Measurements from ENCODE around the gene TYK2. TPM values are rescaled to one million over a fixed set of nuclear protein-coding genes. Genes with fewer than 3 reads are reported as not detected.

The TYK2 gene
- total and polyA plus RNA-seq, 2 of the 13 experiments (the other 11 are each of a cell fraction or from before 2014, with no cell fraction given) = 38.8 to 60.1 TPM

DNA sequence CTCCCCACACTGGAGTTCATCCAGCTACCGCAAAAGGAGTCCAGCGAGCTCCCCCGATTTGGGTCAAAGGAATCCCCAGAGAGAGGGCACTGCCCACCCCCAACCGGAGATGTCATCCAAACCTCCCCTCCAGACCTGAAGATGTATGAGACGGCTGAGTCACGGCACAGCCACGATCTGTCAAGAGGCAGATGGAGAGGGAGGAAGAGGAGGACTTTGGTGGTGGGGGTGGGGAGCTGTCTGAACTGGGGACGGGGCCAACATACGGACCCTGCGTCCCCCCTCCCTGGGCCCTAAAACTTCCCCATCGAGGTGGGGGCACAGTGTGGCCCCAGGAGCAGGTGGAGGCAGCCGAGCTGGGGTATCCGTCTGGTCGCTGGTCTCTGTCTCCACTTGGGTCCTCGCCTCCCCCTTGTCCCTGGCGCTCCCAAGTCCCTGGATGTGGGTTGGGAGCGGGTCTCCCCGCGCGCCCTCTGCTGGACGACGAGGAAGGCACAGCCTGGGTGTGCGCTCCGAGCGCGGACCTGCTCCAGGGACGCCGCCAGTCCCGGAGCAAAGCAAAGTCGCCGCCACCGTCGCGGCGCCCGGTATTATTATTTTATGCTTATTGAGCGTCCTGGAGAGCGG, 43.8 kb upstream of the TYK2 start:
- ChIA-PET POLR2A (no interaction called here), CTCF (ENCODE audit: low intra/inter-chr PET ratio, low total read pairs) (interaction anchor here (1.1 to 4.1 kb wide), 2 partner anchors 20 to 34 kb away, joined by 5 to 40 read pairs; partner anchors contain the start of gene CDC37)
- Histone ChIP-seq H3K4me1 (ENCODE audit: insufficient read depth, low read length) (peaks cover 41% of the 10 kb centered on the region), H3K4me3 (replicated peaks in 1 of 3; ENCODE audit: insufficient read depth in 1 of 3, low read depth in 2 of 3, low read length in 3 of 3) (peak overlapping the region; percentile 43 to 75 (median 48); a peak in 5 of 6 replicates), H3K4me2 (ENCODE audit: low read depth, low read length) (peak overlapping the region; percentile 88), H3K36me3 (replicated peaks in 1 of 2; ENCODE audit: control insufficient read depth in 1 of 2, insufficient read depth in 2 of 2, low read length in 2 of 2) (no peaks in the 10 kb centered on the region), H3K27ac (ENCODE audit: extremely low read length, insufficient read depth, low read length) (no peak overlapping the region), H3K9ac (ENCODE audit: insufficient read depth, low read depth, low read length) (0 out of 2 replicates have a peak overlapping the region, but pooled peaks have one; percentile 13), H2AFZ (ENCODE audit: low read length) (no peak overlapping the region), H4K20me1 (ENCODE audit: insufficient read depth, low read length) (no peaks in the 10 kb centered on the region), H3K9me3 (ENCODE audit: low read length) (no peaks in the 10 kb centered on the region), H3K79me2 (ENCODE audit: insufficient read depth, low read length) (no peaks in the 10 kb centered on the region), H3K27me3 (ENCODE audit: control insufficient read depth in 1 of 2, insufficient read depth in 2 of 2, low read length in 2 of 2) (peaks cover 12 to 58% of the 10 kb centered on the region in 2 experiments)
- DNase-seq (ENCODE audit: low spot score) = peak; percentile 58
- BruUV-seq (replicated peaks) = no TSS peak
- intact Hi-C loops (cut with micrococcal nuclease; ENCODE audit: unreplicated experiment) = loop anchor here (1.0 kb wide), 1 partner anchor 20 kb away; no protein-coding TSS in a partner anchor
- no peak for FAIRE-seq
- peak; percentile 92 for ATAC-seq
- WGBS (ENCODE audit: low lambda C conversion rate) = no CpG with 5 or more reads among the region's 38 CpGs
- in situ Hi-C loops (cut with HindIII; ENCODE audit: extremely low pct_ligation_motif_present, low pct_unique_long_range_greater_than_20kb) = no loop called here
- TF ChIP-seq ZNF678 (CRISPR knock-in tag; IDR thresholded peaks at IDR 0.05) (no peak), HNRNPK (IDR thresholded peaks at IDR 0.05; ENCODE audit: low read depth, low read length, poor library complexity, severe bottlenecking) (no peak), SAFB2 (CRISPR knock-in tag; IDR thresholded peaks at IDR 0.05; ENCODE audit: borderline replicate concordance, low read depth) (0 out of 2 replicates have a peak, but pooled peaks have one; percentile 66), NCOA1 (CRISPR knock-in tag; IDR thresholded peaks at IDR 0.05) (no peak), ZNF776 (CRISPR knock-in tag; IDR thresholded peaks at IDR 0.05) (0 out of 2 replicates have a peak, but pooled peaks have one; percentile 16), DPF2 (CRISPR knock-in tag; IDR thresholded peaks at IDR 0.05; ENCODE audit: borderline replicate concordance, low read depth) (no peak), HOXA3 (CRISPR knock-in tag; IDR thresholded peaks at IDR 0.05) (peak; percentile 24; the same call in 1 of the 2 replicates), SNAI1 (CRISPR knock-in tag; IDR thresholded peaks at IDR 0.05; ENCODE audit: borderline replicate concordance) (no peak), ZNF225 (CRISPR knock-in tag; IDR thresholded peaks at IDR 0.05) (no peak), ZNF720 (CRISPR knock-in tag; IDR thresholded peaks at IDR 0.05) (no peak), RAD21 (CRISPR knock-in tag; IDR thresholded peaks at IDR 0.05) (peak; percentile 56), ZNF891 (CRISPR knock-in tag; IDR thresholded peaks at IDR 0.05) (no peak), YEATS2 (CRISPR knock-in tag; IDR thresholded peaks at IDR 0.05; ENCODE audit: borderline replicate concordance) (no peak), CBX5 (CRISPR knock-in tag; IDR thresholded peaks at IDR 0.05; ENCODE audit: borderline replicate concordance) (no peak), ZNF263 (CRISPR knock-in tag; IDR thresholded peaks at IDR 0.05) (0 out of 2 replicates have a peak, but pooled peaks have one; percentile 46), ZNF773 (CRISPR knock-in tag; IDR thresholded peaks at IDR 0.05; ENCODE audit: borderline replicate concordance) (no peak), ZNF431 (CRISPR knock-in tag; IDR thresholded peaks at IDR 0.05; ENCODE audit: borderline replicate concordance, low read depth) (0 out of 2 replicates have a peak, but pooled peaks have one; percentile 30), CREM (IDR thresholded peaks at IDR 0.05) (no peak), CREM (CRISPR knock-in tag; IDR thresholded peaks at IDR 0.05) (no peak)
- TF ChIP-seq, protein P1, sequence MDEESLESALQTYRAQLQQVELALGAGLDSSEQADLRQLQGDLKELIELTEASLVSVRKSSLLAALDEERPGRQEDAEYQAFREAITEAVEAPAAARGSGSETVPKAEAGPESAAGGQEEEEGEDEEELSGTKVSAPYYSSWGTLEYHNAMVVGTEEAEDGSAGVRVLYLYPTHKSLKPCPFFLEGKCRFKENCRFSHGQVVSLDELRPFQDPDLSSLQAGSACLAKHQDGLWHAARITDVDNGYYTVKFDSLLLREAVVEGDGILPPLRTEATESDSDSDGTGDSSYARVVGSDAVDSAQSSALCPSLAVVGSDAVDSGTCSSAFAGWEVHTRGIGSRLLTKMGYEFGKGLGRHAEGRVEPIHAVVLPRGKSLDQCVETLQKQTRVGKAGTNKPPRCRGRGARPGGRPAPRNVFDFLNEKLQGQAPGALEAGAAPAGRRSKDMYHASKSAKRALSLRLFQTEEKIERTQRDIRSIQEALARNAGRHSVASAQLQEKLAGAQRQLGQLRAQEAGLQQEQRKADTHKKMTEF (CRISPR knock-in tag; IDR thresholded peaks at IDR 0.05) = peak; percentile 73; the same call in 1 of the 2 replicates
- TF ChIP-seq, protein P2, sequence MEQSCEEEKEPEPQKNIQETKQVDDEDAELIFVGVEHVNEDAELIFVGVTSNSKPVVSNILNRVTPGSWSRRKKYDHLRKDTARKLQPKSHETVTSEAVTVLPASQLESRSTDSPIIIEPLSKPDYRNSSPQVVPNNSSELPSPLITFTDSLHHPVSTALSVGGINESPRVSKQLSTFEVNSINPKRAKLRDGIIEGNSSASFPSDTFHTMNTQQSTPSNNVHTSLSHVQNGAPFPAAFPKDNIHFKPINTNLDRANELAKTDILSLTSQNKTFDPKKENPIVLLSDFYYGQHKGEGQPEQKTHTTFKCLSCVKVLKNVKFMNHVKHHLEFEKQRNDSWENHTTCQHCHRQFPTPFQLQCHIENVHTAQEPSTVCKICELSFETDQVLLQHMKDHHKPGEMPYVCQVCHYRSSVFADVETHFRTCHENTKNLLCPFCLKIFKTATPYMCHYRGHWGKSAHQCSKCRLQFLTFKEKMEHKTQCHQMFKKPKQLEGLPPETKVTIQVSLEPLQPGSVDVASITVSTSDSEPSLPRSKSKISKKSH (CRISPR knock-in tag; IDR thresholded peaks at IDR 0.05; ENCODE audit: borderline replicate concordance) = peak; percentile 20; the same call in 1 of the 2 replicates
- TF ChIP-seq, protein P3, sequence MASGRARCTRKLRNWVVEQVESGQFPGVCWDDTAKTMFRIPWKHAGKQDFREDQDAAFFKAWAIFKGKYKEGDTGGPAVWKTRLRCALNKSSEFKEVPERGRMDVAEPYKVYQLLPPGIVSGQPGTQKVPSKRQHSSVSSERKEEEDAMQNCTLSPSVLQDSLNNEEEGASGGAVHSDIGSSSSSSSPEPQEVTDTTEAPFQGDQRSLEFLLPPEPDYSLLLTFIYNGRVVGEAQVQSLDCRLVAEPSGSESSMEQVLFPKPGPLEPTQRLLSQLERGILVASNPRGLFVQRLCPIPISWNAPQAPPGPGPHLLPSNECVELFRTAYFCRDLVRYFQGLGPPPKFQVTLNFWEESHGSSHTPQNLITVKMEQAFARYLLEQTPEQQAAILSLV (CRISPR knock-in tag; IDR thresholded peaks at IDR 0.05; ENCODE audit: borderline replicate concordance) = 0 out of 2 replicates have a peak, but pooled peaks have one; percentile 29
